GM19395 (cell line): ENCODE measurements around the gene BAZ1B.
"Not testable (repeated sequence)": the region's sequence is repeated elsewhere in the genome, so short reads cannot be mapped to it uniquely, and the experiment has no call there.

Experiments
- ATAC-seq: cut with Tn5 transposase; IDR thresholded peaks from one replicate; pipeline ENCODE4 v1.9.1; 2021; ENCODE audit warnings: mild to moderate bottlenecking, moderate library complexity; ENCODE audit not compliant: unreplicated experiment

The BAZ1B gene

DNA sequence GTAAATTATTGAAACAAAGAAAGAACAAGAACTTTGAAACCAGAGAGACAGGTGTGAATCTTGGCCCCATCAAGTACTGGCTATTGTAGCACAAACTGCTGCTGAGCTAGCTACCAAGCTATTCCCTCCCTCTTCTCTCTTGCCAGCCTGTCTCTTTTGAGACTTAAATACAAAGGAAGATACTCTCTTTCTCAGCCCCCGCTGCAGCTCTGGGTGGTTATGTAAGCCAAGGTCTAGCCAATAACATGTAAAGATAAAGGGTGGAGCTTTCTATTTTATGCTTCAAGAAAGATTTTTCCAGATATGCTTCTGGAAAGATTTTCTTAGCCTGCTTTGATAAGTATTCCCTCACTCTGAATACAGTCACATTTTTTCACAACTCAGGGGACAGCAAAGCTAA lies 17.2 kb downstream of the BAZ1B start:
- ATAC-seq = no peak

DNA sequence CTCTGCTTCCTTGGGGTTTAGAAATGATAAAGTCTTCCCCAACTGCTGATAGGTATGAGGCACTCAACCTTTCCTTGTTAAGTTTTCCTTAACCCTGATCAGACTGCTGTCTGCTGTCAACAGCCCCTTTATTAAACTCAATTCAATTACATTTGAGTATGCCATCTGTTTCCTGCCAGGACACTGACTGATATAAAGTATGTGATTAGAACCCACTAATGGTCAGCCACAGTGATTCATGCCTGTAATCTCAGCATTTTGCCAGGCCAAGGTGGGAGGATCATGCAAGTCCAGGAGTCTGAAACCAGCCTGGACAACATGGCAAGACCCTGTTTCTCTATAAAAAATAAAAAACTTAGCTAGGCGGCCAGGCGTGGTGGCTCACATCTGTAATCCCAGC lies 18.1 kb downstream of the BAZ1B start:
- ATAC-seq = no peak

DNA sequence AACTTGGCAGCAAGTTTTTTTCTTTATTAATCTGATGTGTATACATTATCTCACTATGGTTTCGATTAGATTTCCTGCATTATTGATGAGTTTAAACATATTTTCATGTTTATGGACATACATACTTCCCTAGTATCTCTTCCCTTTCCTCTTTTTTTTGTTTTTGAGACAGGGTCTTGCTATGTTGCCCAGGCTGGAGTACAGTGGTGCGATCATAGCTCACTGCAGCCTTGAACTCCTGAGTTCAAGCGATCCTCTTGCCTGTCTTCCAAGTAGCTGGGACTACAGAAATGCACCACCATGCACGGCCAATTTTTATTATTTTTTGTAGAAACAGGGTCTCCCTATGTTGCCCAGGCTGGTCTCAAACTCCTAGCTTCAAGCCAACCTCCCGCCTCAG lies 18.9 kb downstream of the BAZ1B start:
- ATAC-seq = no peak

DNA sequence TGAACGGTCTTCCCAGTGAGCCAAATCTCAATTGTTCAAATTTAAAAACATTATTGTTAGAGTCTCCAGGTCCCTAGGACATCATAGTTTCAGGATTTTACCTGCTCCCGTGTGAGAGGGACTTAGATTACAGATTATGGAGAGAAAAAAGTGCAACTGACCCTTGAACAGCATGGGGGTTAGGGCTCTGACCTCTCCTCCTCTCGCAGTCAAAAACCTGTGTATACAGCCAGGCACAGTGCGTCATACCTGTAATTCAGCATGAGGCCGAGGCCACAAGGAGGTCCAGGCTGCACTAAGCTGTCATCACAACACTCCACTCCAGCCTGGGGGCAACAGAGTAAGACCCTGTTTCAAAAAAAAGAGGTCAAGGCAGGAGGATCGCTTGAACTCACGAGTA lies 25.5 kb downstream of the BAZ1B start:
- no peak for ATAC-seq

DNA sequence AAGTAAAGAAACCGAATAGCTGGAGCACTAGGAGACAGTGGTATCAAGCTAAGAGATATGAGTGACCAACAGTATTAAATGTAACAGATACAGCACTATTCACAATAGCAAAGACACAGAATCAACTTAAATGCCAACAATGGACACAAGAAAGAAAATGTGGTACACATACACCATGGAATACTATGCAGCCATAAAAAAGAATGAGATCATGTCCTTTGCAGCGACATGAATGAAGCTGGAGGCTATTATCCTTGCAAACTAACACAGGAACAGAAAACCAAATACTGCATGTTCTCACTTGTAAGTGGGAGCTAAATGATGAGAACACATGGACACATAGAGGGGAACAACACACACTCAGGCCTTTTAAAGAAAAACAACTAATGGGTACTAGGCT lies 26.6 kb downstream of the BAZ1B start:
- ATAC-seq = not testable (repeated sequence)

DNA sequence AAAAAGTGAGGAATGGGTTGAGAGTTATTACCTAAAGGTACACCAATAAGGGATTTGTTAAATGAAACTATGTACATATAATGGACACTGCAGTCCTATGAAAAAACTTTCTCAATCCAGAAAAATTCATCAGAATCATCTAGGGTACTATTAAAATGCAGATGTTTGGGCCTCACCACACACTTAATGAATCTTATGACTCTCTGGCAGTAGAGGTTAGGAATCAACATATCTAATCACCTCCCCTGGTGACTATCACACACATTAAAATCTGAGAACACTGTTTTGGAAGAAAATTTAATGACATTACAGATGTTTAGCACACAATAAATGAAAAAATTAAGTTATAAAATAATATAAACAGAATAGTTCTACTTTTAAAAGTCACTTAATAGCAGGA lies 32.1 kb downstream of the BAZ1B start:
- no peak for ATAC-seq

DNA sequence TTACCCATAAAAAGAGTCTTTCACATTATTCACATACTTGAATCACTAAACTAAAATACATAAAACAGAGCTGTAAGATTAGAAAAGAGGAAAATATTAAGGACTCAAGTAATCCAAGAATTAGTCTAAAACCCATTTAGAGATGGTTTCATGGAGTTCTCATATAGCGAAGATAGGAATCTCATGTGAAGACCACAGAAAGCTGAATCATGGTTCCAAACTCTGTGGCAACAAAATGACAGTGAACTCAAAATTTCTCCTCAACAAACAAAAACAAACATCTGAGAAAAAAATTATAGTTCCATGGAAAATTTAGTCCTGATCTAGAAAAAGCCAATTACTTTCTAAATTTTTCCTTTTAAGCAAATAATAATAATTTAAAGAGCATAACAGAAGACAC lies 34.6 kb downstream of the BAZ1B start:
- ATAC-seq = no peak

DNA sequence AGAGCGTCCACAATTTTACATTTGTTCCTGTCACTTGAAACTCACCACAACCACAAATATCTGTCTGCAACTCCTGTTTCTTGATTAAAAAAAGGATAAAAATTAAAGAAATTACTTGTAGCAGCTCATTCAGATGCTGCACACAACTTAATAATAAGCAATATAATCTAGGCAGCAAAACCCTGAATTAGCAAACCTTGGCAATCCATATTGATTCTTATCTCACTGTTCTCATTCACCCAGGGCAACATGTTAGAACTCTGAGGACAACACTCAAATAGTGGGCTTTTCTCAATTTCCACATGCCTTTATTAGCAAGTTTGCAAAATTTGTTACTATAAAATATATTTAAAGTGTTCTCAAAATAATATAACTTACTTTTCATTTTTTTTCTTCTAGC lies 38.9 kb downstream of the BAZ1B start:
- ATAC-seq = no peak

DNA sequence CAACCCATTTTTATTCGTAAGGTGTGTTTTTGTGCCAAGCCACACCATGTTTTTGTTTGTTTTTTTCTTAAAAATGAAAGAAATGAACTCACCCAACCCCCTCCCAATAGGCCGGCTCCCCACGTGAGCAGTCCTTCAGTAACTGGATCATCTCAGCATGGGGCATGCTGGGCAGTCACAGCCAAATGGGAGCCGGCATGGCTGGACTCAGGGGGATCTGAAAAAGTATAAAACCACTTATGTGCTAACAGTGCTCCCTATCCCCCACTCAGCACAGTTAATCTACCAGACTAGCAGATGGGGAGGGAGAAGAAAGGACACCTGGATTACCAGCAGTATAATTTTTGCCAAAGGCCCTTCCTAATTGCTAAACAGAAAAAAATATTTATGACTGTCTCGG lies 39.3 kb downstream of the BAZ1B start:
- ATAC-seq = no peak

DNA sequence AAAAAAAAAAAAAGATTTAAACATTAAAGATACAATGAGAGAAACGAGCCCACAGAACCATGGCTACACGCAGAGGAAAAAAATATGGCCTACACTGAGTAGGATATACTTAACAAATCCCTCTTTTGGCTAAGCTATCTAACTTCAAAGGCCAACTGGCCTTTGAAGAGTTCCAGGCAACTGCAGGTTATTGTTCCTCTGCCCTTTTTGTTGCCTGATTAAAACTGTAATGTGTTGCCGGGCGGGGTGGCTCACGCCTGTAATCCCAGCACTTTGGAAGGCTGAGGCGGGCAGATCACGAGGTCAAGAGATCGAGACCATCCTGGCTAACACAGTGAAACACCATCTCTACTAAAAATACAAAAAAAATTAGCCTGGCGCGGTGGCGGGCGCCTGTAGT lies 40.6 kb downstream of the BAZ1B start:
- ATAC-seq = not testable (repeated sequence)

DNA sequence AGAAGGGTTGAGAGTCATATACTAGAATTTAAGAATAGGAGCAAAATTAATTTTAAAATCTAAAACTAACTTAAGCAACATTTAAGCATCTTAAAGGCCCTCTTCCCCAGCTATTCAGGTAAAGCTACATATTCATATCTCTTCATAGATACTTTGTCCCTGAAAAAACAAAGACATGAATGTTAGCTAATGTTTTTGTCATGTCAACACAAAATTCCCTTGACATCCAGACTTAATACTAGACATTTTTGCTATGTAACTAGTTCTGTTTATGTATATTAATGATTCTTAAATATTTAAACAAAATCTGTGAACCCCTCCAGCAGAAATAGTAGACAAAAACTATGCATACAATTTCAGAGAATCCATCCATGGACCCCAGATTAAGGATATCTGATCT lies 43.5 kb downstream of the BAZ1B start:
- no peak for ATAC-seq

DNA sequence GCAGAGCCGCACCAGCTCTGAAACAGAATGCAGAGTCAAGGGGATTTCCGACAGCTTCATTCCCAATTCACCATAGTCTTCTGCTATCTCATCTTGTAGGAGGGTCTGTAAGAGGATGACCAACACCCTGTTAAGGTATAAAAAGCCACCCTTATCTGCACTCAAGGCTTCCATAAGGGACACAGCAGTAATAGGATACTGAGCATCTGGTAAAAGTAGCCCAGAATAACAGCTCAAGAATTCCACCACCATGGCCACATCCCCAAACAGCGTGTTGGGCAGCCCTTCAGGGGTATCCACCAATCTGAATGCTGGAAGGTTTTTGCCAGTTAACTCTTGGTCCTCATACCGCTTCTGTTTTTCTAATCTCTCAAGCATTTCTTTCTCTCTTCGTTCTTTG lies 44.7 kb downstream of the BAZ1B start:
- no peak for ATAC-seq

DNA sequence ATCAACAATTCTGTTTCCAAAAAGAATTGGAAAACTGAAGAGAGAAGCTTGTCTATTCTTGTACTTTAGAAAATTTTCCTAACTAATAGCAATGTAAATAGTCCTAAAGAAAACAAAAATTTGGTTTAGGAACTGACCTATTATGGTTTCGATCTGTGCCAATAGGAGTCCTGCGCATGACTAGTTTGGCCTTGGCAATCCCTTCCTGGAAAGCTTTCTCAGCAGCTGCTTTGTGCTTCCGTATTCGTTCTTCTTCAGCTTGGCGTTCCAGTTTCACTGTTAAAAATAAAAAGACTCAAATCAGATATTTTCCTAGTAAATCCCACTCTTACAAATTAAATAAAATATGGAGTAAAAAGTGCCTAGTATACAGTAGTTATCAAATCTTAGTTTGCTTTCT lies 51.9 kb downstream of the BAZ1B start:
- no peak for ATAC-seq

DNA sequence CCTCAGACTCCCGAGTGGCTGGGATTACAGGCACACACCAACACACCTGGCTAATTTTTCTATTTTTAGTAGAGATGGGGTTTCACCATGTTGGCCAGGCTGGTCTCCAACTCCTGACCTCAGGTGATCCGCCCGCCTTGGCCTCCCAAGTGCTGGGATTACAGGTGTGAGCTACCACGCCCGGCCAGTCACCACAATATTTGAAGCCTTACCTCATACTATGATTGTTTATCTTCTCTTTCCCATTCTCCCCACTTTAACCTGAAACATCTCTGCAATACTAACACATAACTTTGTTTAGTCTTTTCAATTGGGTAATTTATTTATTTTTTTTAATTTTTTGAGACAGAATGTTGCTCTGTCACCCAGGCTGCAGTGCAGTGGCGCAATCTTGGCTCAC lies 55.0 kb downstream of the BAZ1B start:
- not testable (repeated sequence) for ATAC-seq

DNA sequence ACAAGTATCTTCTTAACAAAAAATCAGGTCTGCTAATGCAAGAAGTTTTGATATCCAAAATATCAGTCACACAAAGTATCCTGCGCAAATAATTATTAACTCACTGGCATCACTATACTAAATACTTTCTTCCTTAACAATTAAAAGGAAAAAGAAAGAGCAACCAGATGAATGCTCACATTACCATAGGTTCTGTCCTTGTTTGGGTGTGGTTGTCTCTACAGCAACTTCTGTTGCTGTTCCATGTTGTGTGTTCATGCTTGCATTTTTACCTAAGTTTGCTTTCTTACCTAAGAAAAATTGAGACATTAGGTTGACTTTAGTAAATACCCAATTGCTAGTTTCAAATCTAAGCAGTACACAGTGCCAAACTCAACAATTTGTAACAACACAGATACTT lies 56.0 kb downstream of the BAZ1B start:
- no peak for ATAC-seq

DNA sequence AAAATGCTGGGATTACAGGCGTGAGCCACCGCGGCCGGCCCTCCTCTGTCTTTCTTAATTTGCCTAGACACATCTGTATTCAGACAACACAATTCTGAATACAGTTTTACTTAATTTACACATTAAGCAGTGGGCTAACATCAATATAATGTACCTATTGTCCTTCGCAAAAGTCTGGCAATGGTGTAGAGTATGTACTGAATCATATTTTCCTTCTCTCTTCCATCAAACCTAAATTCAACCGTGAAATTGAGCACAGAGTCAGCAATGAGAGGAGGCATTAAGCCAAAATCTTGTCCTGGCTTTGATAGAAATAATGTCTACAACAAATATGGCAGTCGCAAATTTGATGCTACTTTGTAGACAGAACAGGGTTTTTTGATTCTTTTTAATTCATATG lies 58.1 kb downstream of the BAZ1B start:
- no peak for ATAC-seq

DNA sequence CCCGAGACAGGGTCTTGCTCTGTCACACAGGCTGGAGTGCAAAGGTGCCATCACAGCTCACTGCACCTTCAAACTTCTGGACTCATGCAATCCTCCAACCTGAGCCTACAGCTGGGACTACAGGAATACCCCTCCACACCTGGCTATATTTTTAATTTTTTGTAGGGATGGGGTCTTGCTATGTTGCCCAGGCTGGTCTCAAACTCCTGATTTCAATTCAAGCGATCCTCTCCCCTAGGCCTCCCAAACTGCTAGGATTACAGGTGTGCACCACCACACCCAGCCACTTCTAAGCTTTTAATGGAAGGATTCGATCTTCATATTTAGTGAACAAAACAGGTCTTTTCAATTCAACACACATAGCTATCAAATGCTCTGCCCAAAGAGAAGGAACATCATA lies 58.8 kb downstream of the BAZ1B start:
- ATAC-seq = no peak

DNA sequence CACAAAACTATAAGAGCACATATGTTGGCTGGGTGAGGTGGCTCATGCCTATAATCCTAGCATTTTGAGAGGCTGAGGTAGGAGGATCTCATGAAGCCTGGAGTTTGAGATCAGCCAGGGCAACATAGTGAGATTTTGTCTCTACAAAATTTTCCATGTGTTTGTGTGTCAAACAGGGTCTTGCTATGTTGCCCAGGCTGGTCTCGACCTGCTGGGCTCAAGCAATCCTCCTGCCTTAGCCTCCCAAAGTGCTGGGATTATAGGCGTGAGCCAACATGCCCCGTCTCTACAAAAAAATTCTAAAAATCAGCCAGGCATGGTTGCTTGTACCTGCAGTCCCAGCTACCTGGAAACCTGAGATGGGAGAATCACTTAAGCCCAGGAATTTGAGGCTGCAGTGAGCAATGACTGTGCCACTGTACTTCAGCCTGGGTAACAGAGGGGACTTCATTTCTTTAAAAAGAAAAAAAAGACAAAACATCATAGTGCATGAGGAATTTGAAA lies 60.3 kb downstream of the BAZ1B start:
- ATAC-seq = no peak

DNA sequence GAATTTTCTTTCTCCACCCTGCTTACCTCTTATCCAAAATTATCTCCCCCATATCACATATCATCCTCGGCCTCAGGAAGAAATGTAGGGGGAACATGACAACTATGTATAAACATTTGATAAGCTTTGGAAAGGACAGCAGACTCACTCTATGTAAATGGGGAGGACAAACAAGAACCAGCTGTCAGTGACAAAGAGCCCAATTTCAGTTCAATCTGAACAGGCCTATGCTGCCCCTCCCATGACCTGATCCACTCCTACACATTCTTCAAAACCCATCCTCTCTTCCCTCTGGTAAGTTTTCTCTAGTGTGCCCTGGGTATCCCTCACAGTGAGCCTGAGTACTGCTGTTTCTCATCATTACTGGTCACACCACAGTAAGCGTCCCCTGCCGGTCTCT lies 67.7 kb downstream of the BAZ1B start:
- no peak for ATAC-seq

DNA sequence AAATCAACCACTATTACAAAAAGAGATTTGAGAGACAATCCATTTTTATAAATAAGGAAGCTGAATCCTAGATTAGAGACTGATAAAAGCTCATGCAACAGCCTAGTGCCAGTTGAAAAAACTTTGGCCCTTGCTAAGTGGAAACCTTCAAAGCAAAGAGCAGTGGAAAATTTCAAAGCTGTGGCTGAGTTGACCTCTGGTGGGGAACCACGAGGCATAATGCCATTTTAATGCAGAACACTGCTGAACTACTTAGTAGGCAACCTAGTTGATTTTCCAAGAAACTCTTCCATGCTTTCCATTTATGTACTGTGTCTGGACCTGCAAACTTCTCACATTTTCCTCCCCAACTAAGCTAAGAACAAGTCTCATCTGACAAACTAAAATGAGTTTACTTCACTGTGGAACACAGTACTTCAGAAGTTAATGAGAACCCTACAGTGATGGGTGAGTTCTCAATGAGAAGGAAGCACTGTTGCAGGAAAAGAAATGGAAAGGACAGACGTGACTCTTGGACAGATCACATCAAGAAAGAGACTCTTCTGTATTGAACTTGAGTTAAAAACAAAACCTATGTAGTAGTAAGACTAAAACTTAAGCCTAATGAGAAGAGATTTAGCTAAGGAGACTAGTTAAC lies 69.0 kb downstream of the BAZ1B start:
- ATAC-seq = no peak

DNA sequence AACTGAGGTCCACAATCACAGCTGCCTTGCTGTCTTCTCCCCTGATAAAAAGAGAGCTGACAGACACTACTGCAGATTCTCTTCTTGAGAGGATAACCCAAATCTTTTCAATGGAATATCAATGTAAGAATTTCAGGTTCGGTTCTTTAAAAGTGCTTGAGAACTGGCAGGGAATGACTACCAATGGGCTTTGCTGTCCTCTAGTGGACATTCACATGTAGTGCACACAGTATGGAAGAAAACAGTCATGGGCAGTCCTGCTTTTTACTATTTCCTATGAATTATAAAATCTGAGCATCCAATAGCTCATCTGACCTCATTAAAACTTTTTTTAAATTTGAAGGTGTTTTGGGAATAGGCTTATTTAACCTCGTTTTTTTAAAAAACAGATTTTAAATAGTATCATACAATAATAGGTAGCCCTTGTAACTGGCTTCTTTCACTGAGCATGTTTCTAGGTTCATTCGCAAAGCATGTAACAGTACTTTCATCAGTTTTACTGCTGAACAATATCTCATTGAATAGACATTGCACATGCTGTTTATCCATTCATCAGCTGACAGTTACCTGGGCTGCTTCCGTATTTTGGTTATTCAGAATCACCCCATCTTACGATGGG lies 70.2 kb downstream of the BAZ1B start:
- no peak for ATAC-seq

DNA sequence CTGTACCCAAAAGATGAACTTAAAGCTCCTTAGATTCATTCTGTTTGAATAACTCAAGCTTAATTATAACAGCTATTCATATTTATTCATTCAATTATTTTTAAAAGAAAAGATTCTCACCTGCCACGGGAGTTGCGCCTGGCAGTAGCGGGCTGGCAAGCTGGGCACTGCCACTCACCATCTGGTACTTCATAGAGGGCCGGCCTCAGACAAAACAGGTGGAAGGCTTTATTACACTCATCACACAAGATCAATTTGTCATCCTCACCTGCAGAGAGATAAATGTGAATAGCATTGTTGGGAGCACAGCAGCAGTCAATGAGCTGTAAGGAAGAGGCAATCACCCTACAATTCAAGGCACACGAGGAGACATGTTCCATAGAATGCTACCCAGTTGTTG lies 72.7 kb downstream of the BAZ1B start:
- no peak for ATAC-seq

DNA sequence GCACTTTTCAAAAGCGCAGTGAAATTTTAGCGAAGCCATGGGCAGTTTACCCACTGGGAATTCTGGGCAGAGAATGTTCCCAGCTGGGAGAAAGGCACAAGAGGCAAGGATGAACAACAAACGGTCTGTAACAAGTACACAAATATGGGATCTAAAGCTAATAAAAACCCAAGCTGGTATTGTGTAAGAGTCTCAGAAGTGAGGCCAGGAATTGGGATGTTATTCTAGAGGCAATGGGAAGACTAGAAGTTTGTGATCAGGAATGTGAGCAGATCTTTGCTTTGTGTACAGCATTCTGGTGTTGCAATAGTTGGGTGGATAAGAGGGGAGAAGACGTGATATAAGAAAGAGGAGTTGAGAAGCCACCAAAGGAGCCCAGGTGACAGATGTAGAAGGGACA lies 73.5 kb downstream of the BAZ1B start:
- ATAC-seq = no peak
